ENCODE data around the gene ACVR2A. TPM values are rescaled to one million over a fixed set of nuclear protein-coding genes. Genes with fewer than 3 reads are reported as not detected.

ACVR2A gene
- total and polyA plus RNA-seq, 2 of the 4 experiments (the other 2 are of a cell fraction): 1.8 to 6.8 TPM

- H3K18ac ChIP-seq (ENCODE audit: low read depth, low read length): no peak overlapping the region
- no peak overlapping the region for H3K9ac ChIP-seq (ENCODE audit: low read depth, low read length)
- H4K20me1 ChIP-seq (ENCODE audit: insufficient read depth, low read length): no peaks in the 10 kb centered on the region
- no peak overlapping the region for H3K23ac ChIP-seq (ENCODE audit: low read depth, low read length)
- H2BK120ac ChIP-seq (ENCODE audit: low read depth, low read length): no peak overlapping the region
- H2BK5ac ChIP-seq (ENCODE audit: low read depth, low read length, poor library complexity, severe bottlenecking): no peak overlapping the region
- intact Hi-C loops (cut with micrococcal nuclease) (no loop called here), dilution Hi-C loops (cut with HindIII; ENCODE audit: low sequenced_read_pairs, unreplicated experiment) (no loop called here), in situ Hi-C loops (cut with MboI; ENCODE audit: low sequenced_read_pairs) (no loop called here)
- H3K36me3 ChIP-seq (ENCODE audit: control insufficient read depth, insufficient read depth, low read length): peaks cover 3% of the 10 kb centered on the region; the same call in 1 of the 2 replicates
- ATAC-seq (ENCODE audit: low read depth) (no peak), DNase-seq (no peak)
- H4K91ac ChIP-seq (ENCODE audit: insufficient read depth, low read depth, low read length): no peak overlapping the region
- H2AK5ac ChIP-seq (ENCODE audit: low read depth, low read length): no peak overlapping the region
- H3K4me3 ChIP-seq (ENCODE audit: insufficient read depth, low read depth, low read length): no peak overlapping the region
- H2BK15ac ChIP-seq (ENCODE audit: low read depth, low read length): no peak overlapping the region
- H3K56ac ChIP-seq (ENCODE audit: extremely low read depth, insufficient read depth, low read length): no peak overlapping the region
- ChIA-PET CTCF (no interaction called here), POLR2A (ENCODE audit: unreplicated experiment) (no interaction called here)
- no peak overlapping the region for H2AFZ ChIP-seq (replicated peaks; ENCODE audit: low read length, poor library complexity)
- H3K27ac ChIP-seq (ENCODE audit: insufficient read depth, low read length): no peak overlapping the region
- H4K8ac ChIP-seq (ENCODE audit: low read depth in 2 of 2, low read length in 2 of 2): no peak overlapping the region
- H3K4me2 ChIP-seq (ENCODE audit: low read depth, low read length): no peak overlapping the region
- H3K4me1 ChIP-seq (ENCODE audit: control insufficient read depth, insufficient read depth, low read length): no peaks in the 10 kb centered on the region
- BruUV-seq (replicated peaks): no TSS peak
- H3K9me3 ChIP-seq (ENCODE audit: control insufficient read depth, insufficient read depth, low read length): no peaks in the 10 kb centered on the region
- TF ChIP-seq ELK1 (IDR thresholded peaks at IDR 0.05; ENCODE audit: borderline replicate concordance, low read depth, low read length): no peak
- TF ChIP-seq CHD1 (IDR thresholded peaks at IDR 0.05; ENCODE audit: low read depth, low read length): no peak
- no peak for TF ChIP-seq FOS (IDR thresholded peaks at IDR 0.05; ENCODE audit: low read depth, low read length)
- no peak for TF ChIP-seq CEBPB (IDR thresholded peaks at IDR 0.05; ENCODE audit: low read depth, low read length)
- no peak for TF ChIP-seq MAFK (IDR thresholded peaks at IDR 0.05; ENCODE audit: low read depth, low read length)
- TF ChIP-seq MAZ (IDR thresholded peaks at IDR 0.05; ENCODE audit: borderline replicate concordance, low read depth, low read length): no peak
- no peak for TF ChIP-seq MXI1 (IDR thresholded peaks at IDR 0.05; ENCODE audit: borderline replicate concordance, low read depth, low read length)
- no peak for TF ChIP-seq POLR2A (IDR thresholded peaks at IDR 0.05; ENCODE audit: low read depth, low read length)
- no peak for TF ChIP-seq NFE2L2 (IDR thresholded peaks at IDR 0.05; ENCODE audit: low read depth, low read length)
- no peaks in the 10 kb centered on the region for H3K27me3 ChIP-seq (ENCODE audit: control insufficient read depth, insufficient read depth, low read length)
- H3K79me1 ChIP-seq (ENCODE audit: low read depth in 1 of 2, low read length in 2 of 2): no peaks in the 10 kb centered on the region
- H3K4ac ChIP-seq (ENCODE audit: low read depth, low read length): no peak overlapping the region
- WGBS, 2 experiments (ENCODE audit: extremely low coverage in 2 of 2, insufficient read length in 1 of 2): no CpG with 5 or more reads among the region's 1 CpG
- H3K9me1 ChIP-seq (ENCODE audit: insufficient read depth, low read length): no peaks in the 10 kb centered on the region
- H2AK9ac ChIP-seq (replicated peaks; ENCODE audit: low read depth, low read length, poor library complexity): no peak overlapping the region
- no peak overlapping the region for H2BK20ac ChIP-seq (ENCODE audit: low read depth, low read length)
- H4K5ac ChIP-seq (ENCODE audit: low read depth, low read length): no peak overlapping the region
- H3K14ac ChIP-seq (replicated peaks; ENCODE audit: low read depth, low read length): no peak overlapping the region
Observed at GRCh38 chr2:147939313-147939712, 94.5 kb downstream of the ACVR2A start.
